K562 (cell line): ENCODE measurements around the gene TSSK2. TPM values are rescaled to one million over a fixed set of nuclear protein-coding genes. Genes with fewer than 3 reads are reported as not detected.

Experiments used
- ATAC-seq: fragments of 200-7000 bp; cut with Tn5 transposase; 3 replicates; pipeline ENCODE4 v1.9.1; 2020; ENCODE audit warnings: moderate library complexity
- BruUV-seq: library from RNA; stranded (reverse); fragments of 400-500 nt; replicated peaks from 2 replicates; lab custom pipeline; 2021; lab: Mats Ljungman, UMichigan
- CTCF ChIA-PET: fragments of 300-600 bp; formaldehyde crosslinking; extraction: SDS; loops from one replicate; lab custom pipeline; 2021; ENCODE audit warnings: low intra/inter-chr PET ratio; lab: Yijun Ruan, JAX
- POLR2A ChIA-PET: fragments of 300-600, 350-650 bp; sonication (Branson Sonifier 250); formaldehyde crosslinking; extraction: SDS; loops from one replicate; lab custom pipeline; 2021; ENCODE audit warnings: antibody characterized with exemption, inconsistent platforms; lab: Yijun Ruan, JAX
- DNase-seq, 4 experiments: peaks; one replicate each; pipeline versions ENCODE4 v3.0.0 to v3.0.0-alpha.2; 2011 to 2018; ENCODE audit warnings: low spot score in 3 of 4, mixed read lengths in 3 of 4; ENCODE audit errors: extremely low read depth in 1 of 4
- FAIRE-seq: peaks from 2 replicates; lab custom pipeline; 2011; peaks lifted over from hg19 to GRCh38; lab: Jason Lieb, UNC
- H2AFZ ChIP-seq: 2 replicates; pipeline ENCODE4 v1.6.0; 2011; ENCODE audit warnings: low read depth, low read length, control low read depth, inconsistent platforms
- H3K27ac ChIP-seq: fragments of 200-600 bp; 3 replicates; pipeline ENCODE4 v1.8.0; 2011; ENCODE audit warnings: low read depth, mild to moderate bottlenecking, control low read depth, inconsistent platforms, low read length, moderate library complexity, mixed read lengths; ENCODE audit errors: extremely low read depth
- H3K27me3 ChIP-seq, 2 experiments: fragments of 300-600 bp in 1 of 2; 2 replicates in 1 of 2; 3 replicates in 1 of 2; pipeline versions ENCODE4 v1.6.0 to v1.8.0; 2011; ENCODE audit warnings: inconsistent platforms in 2 of 2, low read length in 2 of 2, mild to moderate bottlenecking in 1 of 2, mixed read lengths in 1 of 2, moderate library complexity in 1 of 2; ENCODE audit not compliant: control insufficient read depth in 2 of 2, insufficient read depth in 2 of 2
- H3K36me3 ChIP-seq: fragments of 300-600 bp; 3 replicates; pipeline ENCODE4 v1.8.0; 2011; ENCODE audit warnings: mild to moderate bottlenecking, low read length, inconsistent platforms; ENCODE audit not compliant: control insufficient read depth, insufficient read depth
- H3K4me1 ChIP-seq, 2 experiments: fragments of 200-600 bp in 1 of 2; replicated peaks in 1 of 2; 2 replicates in 1 of 2; 3 replicates in 1 of 2; pipeline versions ENCODE4 v1.5.1 to v1.8.0; 2011; ENCODE audit warnings: inconsistent platforms in 2 of 2, low read length in 2 of 2, mild to moderate bottlenecking in 1 of 2, mixed read lengths in 1 of 2, moderate library complexity in 1 of 2; ENCODE audit not compliant: control insufficient read depth in 2 of 2, insufficient read depth in 2 of 2
- H3K4me2 ChIP-seq: 2 replicates; pipeline ENCODE4 v1.6.1; 2011; ENCODE audit warnings: low read length, control low read depth, inconsistent platforms, mixed read lengths; ENCODE audit not compliant: insufficient read depth
- H3K4me3 ChIP-seq: fragments of 200-600 bp; sonication (generic), shearing (Covaris generic); 2 replicates; pipeline ENCODE4 v1.5.1; 2016; ENCODE audit warnings: control low read depth, inconsistent platforms
- H3K79me2 ChIP-seq: fragments of 200-600 bp; 3 replicates; pipeline ENCODE4 v1.8.0; 2011; ENCODE audit warnings: low read length, inconsistent platforms; ENCODE audit not compliant: control insufficient read depth, insufficient read depth
- H3K9ac ChIP-seq, 2 experiments: 2 replicates each; pipeline versions ENCODE4 v1.6.0 to v1.6.1; 2011; ENCODE audit warnings: low read depth in 2 of 2, low read length in 2 of 2, control low read depth in 1 of 2, inconsistent platforms in 1 of 2, mild to moderate bottlenecking in 1 of 2, mixed read lengths in 1 of 2; ENCODE audit not compliant: insufficient read depth in 1 of 2
- H3K9me1 ChIP-seq: one replicate; pipeline ENCODE4 v1.6.0; 2011; ENCODE audit warnings: inconsistent platforms, mild to moderate bottlenecking, low read length, moderate library complexity; ENCODE audit not compliant: control insufficient read depth, insufficient read depth
- H3K9me3 ChIP-seq: replicated peaks from 2 replicates; pipeline ENCODE4 v1.5.1; 2011; ENCODE audit warnings: low read depth, low read length, inconsistent platforms; ENCODE audit not compliant: control insufficient read depth, insufficient read depth
- H4K20me1 ChIP-seq: replicated peaks from 2 replicates; pipeline ENCODE4 v1.6.1; 2011; ENCODE audit warnings: low read length, inconsistent platforms, mixed read lengths; ENCODE audit not compliant: control insufficient read depth, insufficient read depth
- ATF1 ChIP-seq, 2 experiments: fragments of 450-650 bp in 1 of 2; IDR thresholded peaks; 2 replicates each; pipeline ENCODE4 v1.6.1; 2016; ENCODE audit warnings: missing compliant biosample characterization in 1 of 2, missing genetic modification characterization in 1 of 2
- NFE2L1 ChIP-seq: fragments of 450-650 bp; IDR thresholded peaks from 2 replicates; pipeline ENCODE4 v1.6.1; 2016; ENCODE audit warnings: missing genetic modification characterization, low read depth, mild to moderate bottlenecking, missing compliant biosample characterization, moderate library complexity, borderline replicate concordance
- PTBP1 ChIP-seq: fragments of 200-400 bp; formaldehyde crosslinking; IDR thresholded peaks from 2 replicates; pipeline ENCODE4 v1.6.1; 2017; ENCODE audit warnings: low read depth, low read length
- RB1 ChIP-seq: fragments of 450-650 bp; IDR thresholded peaks from 2 replicates; pipeline ENCODE4 v1.6.1; 2017; ENCODE audit warnings: low read depth, mild to moderate bottlenecking
- RFX5 ChIP-seq: IDR thresholded peaks from 2 replicates; pipeline ENCODE4 v1.6.1; 2011; ENCODE audit warnings: low read depth, mild to moderate bottlenecking, improper control_type of control experiment, low read length
- SNRNP70 ChIP-seq: fragments of 200-400 bp; formaldehyde crosslinking; optimal IDR thresholded peaks from 2 replicates; pipeline ENCODE3; 2017; ENCODE audit warnings: low read depth, low read length
- STAG1 ChIP-seq: sonication (generic); formaldehyde crosslinking; IDR thresholded peaks from 2 replicates; pipeline ENCODE4 v1.5.0; 2020; ENCODE audit warnings: missing genetic modification reagents, borderline replicate concordance
- U2AF2 ChIP-seq: fragments of 200-400 bp; formaldehyde crosslinking; optimal IDR thresholded peaks from 2 replicates; pipeline ENCODE3; 2017; ENCODE audit warnings: low read depth, mild to moderate bottlenecking, low read length
- ZNF121 ChIP-seq: sonication (generic); formaldehyde crosslinking; conservative IDR thresholded peaks from 2 replicates; pipeline ENCODE4 v1.8.0; 2022; ENCODE audit warnings: missing genetic modification reagents
- ZNF134 ChIP-seq: fragments of 250-450 bp; sonication (Bioruptor Pico); conservative IDR thresholded peaks from 2 replicates; pipeline ENCODE4 v1.4.0; 2020
- WGBS: fragments of 100-300 bp; shearing (Covaris generic); methylation state at CpG from one replicate; pipeline ENCODE4 v1.1.6; 2016; ENCODE audit warnings: low coverage, mixed read lengths; ENCODE audit not compliant: insufficient coverage; ENCODE audit errors: missing lambda C conversion rate; 5-methylcytosine and 5-hydroxymethylcytosine counted together
- in situ Hi-C: fragments of 300-500 bp; cut with MboI; formaldehyde crosslinking; loops from 4 replicates; pipeline ENCODE4 v1.15.0; 2018; ENCODE audit warnings: inconsistent platforms, mixed read lengths
- intact Hi-C: fragments of 100-400 bp; cut with micrococcal nuclease; formaldehyde crosslinking; loops from 2 replicates; pipeline ENCODE4 v1.14.2; 2022
- polyA plus RNA-seq, 8 experiments: library from polyadenylated mRNA; depleted of rRNA in 4 of 8; stranded (reverse) in 5 of 8; unstranded in 3 of 8; fragments of >200 nt; fragmentation: Nextera tagmentation in 2 of 8; fragmentation: Illumina TruSeq in 1 of 8; extraction: Ambion mirVana in 2 of 8; extraction: Trizol in 1 of 8; gene quantifications; 2 replicates each; pipeline versions ENCODE4 v1.2.1 to v1.2.3, GENCODE V29; 2011 to 2014; ENCODE audit warnings: inconsistent platforms in 1 of 8, missing spikeins in 1 of 8
- total RNA-seq, 7 experiments: library from RNA; depleted of rRNA in 6 of 7; stranded (reverse); fragments of >200 nt in 6 of 7; fragmentation: Illumina TruSeq in 2 of 7; extraction: Trizol in 2 of 7; gene quantifications; 2 replicates each; pipeline versions ENCODE4 v1.2.1 to v1.2.3, GENCODE V29; 2011 to 2021; ENCODE audit warnings: low replicate concordance in 1 of 7
- TF ChIP-seq, protein P1 (sequence below): fragments of 200-800 bp; sonication (Bioruptor generic); IDR thresholded peaks from 2 replicates; pipeline ENCODE4 v1.6.1; 2017; ENCODE audit warnings: missing genetic modification characterization, missing compliant biosample characterization
- TF ChIP-seq, protein P2 (sequence below): sonication (generic); formaldehyde crosslinking; IDR thresholded peaks from 2 replicates; pipeline ENCODE4 v1.4.0; 2020; ENCODE audit warnings: mild to moderate bottlenecking, missing genetic modification reagents
- TF ChIP-seq, protein P3 (sequence below): fragments of 250-450 bp; sonication (Bioruptor Pico); IDR thresholded peaks from 2 replicates; pipeline ENCODE4 v1.8.0; 2021; ENCODE audit warnings: moderate library complexity, mild to moderate bottlenecking, inconsistent platforms

TSSK2 gene
- total and polyA plus RNA-seq, 9 of the 15 experiments (the other 6 are each of a cell fraction or from before 2014, with no cell fraction given), result 0.04 TPM; not detected in 8

DNA sequence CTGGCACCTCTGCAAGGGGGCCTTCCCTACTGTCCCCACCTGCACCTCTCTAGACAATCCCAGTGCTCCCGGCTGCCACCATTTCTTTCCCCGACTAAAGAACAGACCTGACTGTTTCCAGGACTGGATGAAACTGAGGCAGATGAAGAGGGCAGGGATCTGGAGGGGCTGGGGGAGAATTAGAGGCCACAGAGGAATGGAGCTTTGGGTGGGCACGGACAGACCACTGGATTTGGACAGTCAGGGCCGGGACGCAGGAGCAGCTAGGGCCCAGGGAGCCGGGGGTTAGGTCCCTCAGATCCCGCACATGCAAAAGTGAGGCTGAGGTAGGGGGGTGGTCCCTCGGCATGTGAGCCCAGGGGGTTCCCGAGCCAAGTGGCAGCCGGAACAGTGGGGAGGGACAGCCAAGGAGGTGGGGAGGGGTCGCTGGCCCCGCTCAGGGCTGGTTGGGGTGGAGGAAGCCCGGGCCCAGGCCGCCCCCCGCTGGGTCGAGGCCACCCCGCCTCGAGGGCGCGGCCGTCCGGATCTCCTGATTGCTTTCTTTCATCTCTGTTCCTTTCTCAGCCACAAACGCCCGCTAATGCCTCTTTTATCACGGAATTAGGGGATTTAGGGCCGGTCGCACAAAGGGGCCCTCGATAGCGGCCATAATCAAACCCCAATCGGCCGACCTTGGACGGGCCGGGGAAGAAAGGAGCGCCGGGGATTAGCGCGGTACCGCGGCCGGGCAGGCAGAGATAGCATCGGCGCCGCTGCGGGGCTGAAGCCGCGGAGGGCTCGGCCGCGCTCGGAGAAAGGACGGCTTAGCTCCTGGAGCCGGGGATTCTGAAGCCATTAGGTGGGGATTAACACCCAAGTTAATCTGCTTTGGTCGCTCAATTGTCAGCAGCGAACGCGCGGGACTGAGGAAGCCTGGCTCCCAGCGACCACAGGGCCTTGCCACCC lies 38.2 kb downstream of the TSSK2 start:
- Histone ChIP-seq H3K9ac (peak overlapping the region; percentile 27 to 96; a peak in 3 of 4 replicates), H3K4me1 (peaks cover 38 to 61% of the 10 kb centered on the region in 2 experiments), H3K36me3 (peaks cover 23% of the 10 kb centered on the region), H3K9me1 (peaks cover 19% of the 10 kb centered on the region), H3K27me3 (peaks cover 29 to 40% of the 10 kb centered on the region in 2 experiments), H3K4me3 (peak overlapping the region; percentile 34), H3K79me2 (peaks cover 40% of the 10 kb centered on the region), H3K27ac (no peak overlapping the region), H4K20me1 (peaks cover 29% of the 10 kb centered on the region), H3K4me2 (peak overlapping the region; percentile 93), H2AFZ (peak overlapping the region; percentile 83), H3K9me3 (peaks cover 5% of the 10 kb centered on the region; the same call in 1 of the 2 replicates)
- WGBS, result 3% methylated on average over 58 of the region's 58 CpGs
- ATAC-seq, result peak; percentile 18
- FAIRE-seq, result no peak
- peak; percentile 79 to 89 (median 86) for DNase-seq
- in situ Hi-C loops, result no loop called here
- POLR2A ChIA-PET, result interaction anchor here (0.6 to 4.5 kb wide), 15 partner anchors 10 to 608 kb away, joined by 3 to 64 read pairs (median 3); partner anchors contain the start of genes ESS2 and SLC25A1
- CTCF ChIA-PET, result interaction anchor here (0.9 kb wide), 1 partner anchor 461 kb away, joined by 3 read pairs; no protein-coding TSS in a partner anchor
- intact Hi-C loops, result no loop called here
- no TSS peak for BruUV-seq
- TF ChIP-seq, protein P1, sequence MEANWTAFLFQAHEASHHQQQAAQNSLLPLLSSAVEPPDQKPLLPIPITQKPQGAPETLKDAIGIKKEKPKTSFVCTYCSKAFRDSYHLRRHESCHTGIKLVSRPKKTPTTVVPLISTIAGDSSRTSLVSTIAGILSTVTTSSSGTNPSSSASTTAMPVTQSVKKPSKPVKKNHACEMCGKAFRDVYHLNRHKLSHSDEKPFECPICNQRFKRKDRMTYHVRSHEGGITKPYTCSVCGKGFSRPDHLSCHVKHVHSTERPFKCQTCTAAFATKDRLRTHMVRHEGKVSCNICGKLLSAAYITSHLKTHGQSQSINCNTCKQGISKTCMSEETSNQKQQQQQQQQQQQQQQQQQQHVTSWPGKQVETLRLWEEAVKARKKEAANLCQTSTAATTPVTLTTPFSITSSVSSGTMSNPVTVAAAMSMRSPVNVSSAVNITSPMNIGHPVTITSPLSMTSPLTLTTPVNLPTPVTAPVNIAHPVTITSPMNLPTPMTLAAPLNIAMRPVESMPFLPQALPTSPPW (CRISPR knock-in tag), result no peak
- no peak for TF ChIP-seq ATF1 (CRISPR knock-in tag; IDR thresholded peaks at IDR 0.05)
- TF ChIP-seq ATF1 (tag; IDR thresholded peaks at IDR 0.05), result peak; percentile 29; the same call in 1 of the 2 replicates
- no peak for TF ChIP-seq NFE2L1 (tag)
- TF ChIP-seq ZNF121, result no peak
- TF ChIP-seq, protein P2, sequence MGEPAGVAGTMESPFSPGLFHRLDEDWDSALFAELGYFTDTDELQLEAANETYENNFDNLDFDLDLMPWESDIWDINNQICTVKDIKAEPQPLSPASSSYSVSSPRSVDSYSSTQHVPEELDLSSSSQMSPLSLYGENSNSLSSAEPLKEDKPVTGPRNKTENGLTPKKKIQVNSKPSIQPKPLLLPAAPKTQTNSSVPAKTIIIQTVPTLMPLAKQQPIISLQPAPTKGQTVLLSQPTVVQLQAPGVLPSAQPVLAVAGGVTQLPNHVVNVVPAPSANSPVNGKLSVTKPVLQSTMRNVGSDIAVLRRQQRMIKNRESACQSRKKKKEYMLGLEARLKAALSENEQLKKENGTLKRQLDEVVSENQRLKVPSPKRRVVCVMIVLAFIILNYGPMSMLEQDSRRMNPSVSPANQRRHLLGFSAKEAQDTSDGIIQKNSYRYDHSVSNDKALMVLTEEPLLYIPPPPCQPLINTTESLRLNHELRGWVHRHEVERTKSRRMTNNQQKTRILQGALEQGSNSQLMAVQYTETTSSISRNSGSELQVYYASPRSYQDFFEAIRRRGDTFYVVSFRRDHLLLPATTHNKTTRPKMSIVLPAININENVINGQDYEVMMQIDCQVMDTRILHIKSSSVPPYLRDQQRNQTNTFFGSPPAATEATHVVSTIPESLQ, result no peak
- no peak for TF ChIP-seq RFX5
- TF ChIP-seq SNRNP70, result no peak
- no peak for TF ChIP-seq RB1
- TF ChIP-seq STAG1 (CRISPR knock-in tag), result no peak
- TF ChIP-seq ZNF134 (CRISPR knock-in tag), result no peak
- TF ChIP-seq PTBP1, result no peak
- TF ChIP-seq, protein P3, sequence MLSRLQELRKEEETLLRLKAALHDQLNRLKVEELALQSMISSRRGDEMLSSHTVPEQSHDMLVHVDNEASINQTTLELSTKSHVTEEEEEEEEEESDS (CRISPR knock-in tag), result no peak
- TF ChIP-seq U2AF2, result no peak
